Measurements from ENCODE around the gene SMIM3.
A peak's percentile ranks its signal among the peaks of the same experiment; 100 is the strongest.

The SMIM3 gene

GRCh38 chr5:150757087-150757649, 21.4 kb upstream of the SMIM3 start:
- no peak for TF ChIP-seq JUND (IDR thresholded peaks at IDR 0.05; ENCODE audit: low read depth)
- no peak for DNase-seq (ENCODE audit: low read depth in 1 of 2, low spot score in 1 of 2)
- in situ Hi-C loops (cut with HindIII; ENCODE audit: low pct_unique_long_range_greater_than_20kb, low sequenced_read_pairs) = no loop called here

- DNase-seq (ENCODE audit: low read depth in 1 of 2, low spot score in 1 of 2) = no peak
- in situ Hi-C loops (cut with HindIII; ENCODE audit: low pct_unique_long_range_greater_than_20kb, low sequenced_read_pairs) = no loop called here
- no peak for TF ChIP-seq JUND (IDR thresholded peaks at IDR 0.05; ENCODE audit: low read depth)
These were observed 20.4 kb upstream of the SMIM3 start for GRCh38 chr5:150758203-150758530.

GRCh38 chr5:150758531-150759333, 19.8 kb upstream of the SMIM3 start, which contains the start of gene DCTN4:
DCTN4 (minus strand) TSS chr5:150759017; CDS start chr5:150758993, 24 bp downstream.
- no peak for TF ChIP-seq JUND (IDR thresholded peaks at IDR 0.05; ENCODE audit: low read depth)
- in situ Hi-C loops (cut with HindIII; ENCODE audit: low pct_unique_long_range_greater_than_20kb, low sequenced_read_pairs) = no loop called here
- DNase-seq (ENCODE audit: low read depth in 1 of 2, low spot score in 1 of 2) = peak; percentile 93 to 100

- TF ChIP-seq JUND (IDR thresholded peaks at IDR 0.05; ENCODE audit: low read depth) = no peak
- DNase-seq (ENCODE audit: low read depth in 1 of 2, low spot score in 1 of 2) = no peak
- in situ Hi-C loops (cut with HindIII; ENCODE audit: low pct_unique_long_range_greater_than_20kb, low sequenced_read_pairs) = no loop called here
These were observed 19.3 kb upstream of the SMIM3 start for GRCh38 chr5:150759334-150759583.

- no peak for TF ChIP-seq JUND (IDR thresholded peaks at IDR 0.05; ENCODE audit: low read depth)
- in situ Hi-C loops (cut with HindIII; ENCODE audit: low pct_unique_long_range_greater_than_20kb, low sequenced_read_pairs) = no loop called here
These were observed 16.3 kb upstream of the SMIM3 start for GRCh38 chr5:150762211-150762610.

GRCh38 chr5:150763023-150763769, 15.4 kb upstream of the SMIM3 start:
- no peak for TF ChIP-seq JUND (IDR thresholded peaks at IDR 0.05; ENCODE audit: low read depth)
- in situ Hi-C loops (cut with HindIII; ENCODE audit: low pct_unique_long_range_greater_than_20kb, low sequenced_read_pairs) = no loop called here
- DNase-seq (ENCODE audit: low read depth in 1 of 2, low spot score in 1 of 2) = peak in 1 of 2 experiments; percentile 83

More at GRCh38 chr5:150762211-150762610, 16.3 kb upstream of the SMIM3 start:
- DNase-seq (ENCODE audit: low read depth in 1 of 2, low spot score in 1 of 2) = no peak

- no peak for DNase-seq (ENCODE audit: low read depth in 1 of 2, low spot score in 1 of 2)
- in situ Hi-C loops (cut with HindIII; ENCODE audit: low pct_unique_long_range_greater_than_20kb, low sequenced_read_pairs) = no loop called here
- no peak for TF ChIP-seq JUND (IDR thresholded peaks at IDR 0.05; ENCODE audit: low read depth)
These were observed 14.0 kb upstream of the SMIM3 start for GRCh38 chr5:150764530-150764929.

- no peak for DNase-seq (ENCODE audit: low read depth in 1 of 2, low spot score in 1 of 2)
- no peak for TF ChIP-seq JUND (IDR thresholded peaks at IDR 0.05; ENCODE audit: low read depth)
- in situ Hi-C loops (cut with HindIII; ENCODE audit: low pct_unique_long_range_greater_than_20kb, low sequenced_read_pairs) = no loop called here
These were observed 13.4 kb upstream of the SMIM3 start for GRCh38 chr5:150765011-150765798.

GRCh38 chr5:150765799-150766169, 12.8 kb upstream of the SMIM3 start:
- TF ChIP-seq JUND (IDR thresholded peaks at IDR 0.05; ENCODE audit: low read depth) = no peak
- in situ Hi-C loops (cut with HindIII; ENCODE audit: low pct_unique_long_range_greater_than_20kb, low sequenced_read_pairs) = no loop called here
- no peak for DNase-seq (ENCODE audit: low read depth in 1 of 2, low spot score in 1 of 2)

- in situ Hi-C loops (cut with HindIII; ENCODE audit: low pct_unique_long_range_greater_than_20kb, low sequenced_read_pairs) = no loop called here
- TF ChIP-seq JUND (IDR thresholded peaks at IDR 0.05; ENCODE audit: low read depth) = no peak
- DNase-seq (ENCODE audit: low read depth in 1 of 2, low spot score in 1 of 2) = no peak
These were observed 12.3 kb upstream of the SMIM3 start for GRCh38 chr5:150766251-150766650.

GRCh38 chr5:150771034-150771795, 7.3 kb upstream of the SMIM3 start:
- in situ Hi-C loops (cut with HindIII; ENCODE audit: low pct_unique_long_range_greater_than_20kb, low sequenced_read_pairs) = no loop called here
- DNase-seq (ENCODE audit: low read depth in 1 of 2, low spot score in 1 of 2) = no peak
- no peak for TF ChIP-seq JUND (IDR thresholded peaks at IDR 0.05; ENCODE audit: low read depth)

- TF ChIP-seq JUND (IDR thresholded peaks at IDR 0.05; ENCODE audit: low read depth) = no peak
- no peak for DNase-seq (ENCODE audit: low read depth in 1 of 2, low spot score in 1 of 2)
- in situ Hi-C loops (cut with HindIII; ENCODE audit: low pct_unique_long_range_greater_than_20kb, low sequenced_read_pairs) = no loop called here
These were observed 4.4 kb upstream of the SMIM3 start for GRCh38 chr5:150774145-150774544.
